ENCODE measurements around the gene DOCK7.
"Not testable (repeated sequence)": the region's sequence is repeated elsewhere in the genome, so short reads cannot be mapped to it uniquely, and the experiment has no call there.

Gene DOCK7, protein sequence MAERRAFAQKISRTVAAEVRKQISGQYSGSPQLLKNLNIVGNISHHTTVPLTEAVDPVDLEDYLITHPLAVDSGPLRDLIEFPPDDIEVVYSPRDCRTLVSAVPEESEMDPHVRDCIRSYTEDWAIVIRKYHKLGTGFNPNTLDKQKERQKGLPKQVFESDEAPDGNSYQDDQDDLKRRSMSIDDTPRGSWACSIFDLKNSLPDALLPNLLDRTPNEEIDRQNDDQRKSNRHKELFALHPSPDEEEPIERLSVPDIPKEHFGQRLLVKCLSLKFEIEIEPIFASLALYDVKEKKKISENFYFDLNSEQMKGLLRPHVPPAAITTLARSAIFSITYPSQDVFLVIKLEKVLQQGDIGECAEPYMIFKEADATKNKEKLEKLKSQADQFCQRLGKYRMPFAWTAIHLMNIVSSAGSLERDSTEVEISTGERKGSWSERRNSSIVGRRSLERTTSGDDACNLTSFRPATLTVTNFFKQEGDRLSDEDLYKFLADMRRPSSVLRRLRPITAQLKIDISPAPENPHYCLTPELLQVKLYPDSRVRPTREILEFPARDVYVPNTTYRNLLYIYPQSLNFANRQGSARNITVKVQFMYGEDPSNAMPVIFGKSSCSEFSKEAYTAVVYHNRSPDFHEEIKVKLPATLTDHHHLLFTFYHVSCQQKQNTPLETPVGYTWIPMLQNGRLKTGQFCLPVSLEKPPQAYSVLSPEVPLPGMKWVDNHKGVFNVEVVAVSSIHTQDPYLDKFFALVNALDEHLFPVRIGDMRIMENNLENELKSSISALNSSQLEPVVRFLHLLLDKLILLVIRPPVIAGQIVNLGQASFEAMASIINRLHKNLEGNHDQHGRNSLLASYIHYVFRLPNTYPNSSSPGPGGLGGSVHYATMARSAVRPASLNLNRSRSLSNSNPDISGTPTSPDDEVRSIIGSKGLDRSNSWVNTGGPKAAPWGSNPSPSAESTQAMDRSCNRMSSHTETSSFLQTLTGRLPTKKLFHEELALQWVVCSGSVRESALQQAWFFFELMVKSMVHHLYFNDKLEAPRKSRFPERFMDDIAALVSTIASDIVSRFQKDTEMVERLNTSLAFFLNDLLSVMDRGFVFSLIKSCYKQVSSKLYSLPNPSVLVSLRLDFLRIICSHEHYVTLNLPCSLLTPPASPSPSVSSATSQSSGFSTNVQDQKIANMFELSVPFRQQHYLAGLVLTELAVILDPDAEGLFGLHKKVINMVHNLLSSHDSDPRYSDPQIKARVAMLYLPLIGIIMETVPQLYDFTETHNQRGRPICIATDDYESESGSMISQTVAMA (N-terminal part only)

DNA sequence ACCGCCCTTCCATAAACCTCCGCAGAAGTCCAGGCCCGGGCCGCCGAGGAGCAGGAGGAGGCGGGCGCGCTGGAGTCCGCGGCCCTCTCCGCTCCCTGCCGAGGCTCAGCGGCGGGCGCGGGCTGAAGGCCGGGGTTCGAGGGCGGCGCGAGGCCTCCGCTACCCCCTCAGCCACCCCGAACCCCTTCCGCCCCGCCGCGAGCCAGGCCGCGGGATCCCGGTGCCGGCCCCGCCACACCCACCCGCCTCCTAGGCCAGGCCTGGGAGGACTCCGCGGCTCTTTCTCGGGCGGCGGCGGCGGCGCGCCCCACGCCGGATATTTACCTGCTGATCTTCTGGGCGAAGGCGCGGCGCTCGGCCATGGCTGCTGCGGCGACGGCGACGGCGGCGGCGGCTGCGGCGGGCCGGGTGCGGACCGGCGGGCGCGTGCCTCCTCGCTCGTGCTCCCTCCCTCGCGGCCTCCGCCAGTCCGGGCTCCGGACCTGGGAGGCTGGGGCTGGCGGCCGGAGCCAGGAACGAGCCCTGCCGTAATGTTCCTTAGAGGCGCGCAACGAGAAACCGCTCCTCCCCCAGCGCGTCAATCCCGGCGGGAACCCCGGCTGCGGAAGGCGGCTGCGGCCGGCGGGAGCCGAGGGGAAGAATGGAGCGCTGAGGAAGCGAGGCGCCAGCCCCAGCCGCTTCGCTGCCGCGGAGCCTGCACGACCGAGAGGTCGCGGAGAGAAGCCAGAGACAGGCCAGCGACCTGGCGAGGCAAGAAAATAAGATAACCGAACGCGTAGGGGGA is at the start of gene DOCK7:
Gene DOCK7, minus strand, starts transcription at position 484 of the 784 bp plus-strand sequence. Its CDS starts 122 bp downstream, at position 362.
- peak; percentile 48 for DNase-seq (ENCODE audit: low spot score)
- Mint-ChIP-seq H3K4me3 (peak within 1 kb of the TSS; percentile 91), H3K4me1 (ENCODE audit: low read depth) (peaks cover 15% of the 10 kb centered on the region), H3K27ac (peak within 1 kb of the TSS; percentile 70), H3K9me3 (no peaks in the 10 kb centered on the region), H3K36me3 (ENCODE audit: low read depth) (no peaks in the 10 kb centered on the region), H3K27me3 (ENCODE audit: low read depth) (no peaks in the 10 kb centered on the region)

DNA sequence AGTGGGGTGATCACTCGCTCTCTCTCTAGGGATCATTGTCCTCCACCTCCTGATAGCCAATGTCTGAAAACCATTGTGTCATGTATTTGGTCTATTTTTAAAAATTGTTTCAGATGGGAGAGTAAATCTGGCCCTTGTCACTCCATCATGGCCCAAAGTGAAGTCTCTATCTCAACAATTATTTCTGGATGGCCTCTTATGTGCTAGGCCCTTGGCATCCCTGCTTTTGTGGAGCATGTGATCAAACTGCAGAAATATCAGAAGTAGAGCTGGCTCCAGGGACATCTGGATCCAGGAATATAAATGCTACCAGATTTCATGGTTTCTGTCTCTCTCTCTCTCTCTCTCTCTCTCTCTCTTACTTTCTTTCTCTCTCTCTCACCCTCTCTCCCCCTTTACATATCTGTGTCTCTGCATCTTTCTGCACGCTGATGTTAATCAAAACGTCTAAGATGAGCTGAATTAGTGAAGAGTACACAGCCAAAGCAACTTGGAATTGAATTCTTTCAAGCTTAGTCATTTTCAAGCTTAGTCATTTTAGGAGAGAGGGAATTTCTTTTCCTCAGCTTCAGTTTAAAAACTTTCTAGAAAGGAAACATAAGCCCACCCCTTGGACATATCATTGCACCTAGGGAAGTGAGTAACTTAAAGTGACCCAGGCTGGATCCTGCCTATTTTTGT is 47.4 kb upstream of the DOCK7 start:
- Mint-ChIP-seq H3K9me3 (no peaks in the 10 kb centered on the region), H3K27me3 (ENCODE audit: low read depth) (peaks cover 10% of the 10 kb centered on the region), H3K36me3 (ENCODE audit: low read depth) (no peaks in the 10 kb centered on the region), H3K4me1 (ENCODE audit: low read depth) (no peaks in the 10 kb centered on the region), H3K27ac (no peak overlapping the region), H3K4me3 (no peak overlapping the region)
- no peak for DNase-seq (ENCODE audit: low spot score)

DNA sequence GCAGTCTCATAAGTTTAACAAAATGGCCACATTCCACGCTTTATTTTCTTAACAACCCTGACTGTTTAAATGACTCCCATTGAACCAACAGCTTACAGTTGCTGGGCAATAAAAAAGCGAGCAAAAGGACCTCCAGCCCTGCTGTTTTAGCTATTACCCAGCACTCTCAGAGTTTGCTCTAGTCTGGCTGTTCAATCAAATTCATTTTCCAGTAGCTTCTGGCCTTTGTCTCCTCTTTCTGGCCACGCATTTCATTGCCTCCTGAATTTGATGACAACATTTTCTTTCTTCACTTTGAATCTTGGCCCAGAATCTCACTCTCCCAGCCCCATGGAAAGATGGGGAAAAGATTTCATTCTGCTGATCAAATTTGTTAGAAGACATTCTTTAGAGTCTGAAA is 44.1 kb upstream of the DOCK7 start:
- no peaks in the 10 kb centered on the region for H3K27me3 Mint-ChIP-seq (ENCODE audit: low read depth)
- no peaks in the 10 kb centered on the region for H3K9me3 Mint-ChIP-seq
- no peak for DNase-seq (ENCODE audit: low spot score)
- no peak overlapping the region for H3K4me3 Mint-ChIP-seq
- H3K4me1 Mint-ChIP-seq (ENCODE audit: low read depth) = no peaks in the 10 kb centered on the region
- no peak overlapping the region for H3K27ac Mint-ChIP-seq
- no peaks in the 10 kb centered on the region for H3K36me3 Mint-ChIP-seq (ENCODE audit: low read depth)

DNA sequence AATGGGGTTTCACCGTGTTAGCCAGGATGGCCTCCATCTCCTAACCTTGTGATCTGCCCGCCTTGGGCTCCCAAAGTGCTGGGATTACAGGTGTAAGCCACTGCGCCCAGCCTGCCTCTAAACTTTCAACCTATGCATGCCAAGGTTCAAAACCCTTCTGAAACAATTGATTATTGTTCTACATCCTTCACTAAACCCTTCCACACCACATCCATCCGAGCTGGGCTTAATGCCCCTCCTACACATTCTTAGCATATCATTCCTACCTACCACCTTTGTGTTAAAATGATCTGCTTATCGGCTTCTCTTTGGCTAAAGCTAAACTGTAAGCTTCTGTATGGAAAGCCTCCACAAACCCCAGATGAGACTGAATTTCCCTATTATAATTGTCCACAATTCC is 40.8 kb upstream of the DOCK7 start:
- peaks cover 6% of the 10 kb centered on the region for H3K4me1 Mint-ChIP-seq (ENCODE audit: low read depth)
- H3K27me3 Mint-ChIP-seq (ENCODE audit: low read depth) = peaks cover 5% of the 10 kb centered on the region
- H3K27ac Mint-ChIP-seq = no peak overlapping the region
- H3K4me3 Mint-ChIP-seq = no peak overlapping the region
- H3K9me3 Mint-ChIP-seq = no peaks in the 10 kb centered on the region
- H3K36me3 Mint-ChIP-seq (ENCODE audit: low read depth) = no peaks in the 10 kb centered on the region
- no peak for DNase-seq (ENCODE audit: low spot score)

DNA sequence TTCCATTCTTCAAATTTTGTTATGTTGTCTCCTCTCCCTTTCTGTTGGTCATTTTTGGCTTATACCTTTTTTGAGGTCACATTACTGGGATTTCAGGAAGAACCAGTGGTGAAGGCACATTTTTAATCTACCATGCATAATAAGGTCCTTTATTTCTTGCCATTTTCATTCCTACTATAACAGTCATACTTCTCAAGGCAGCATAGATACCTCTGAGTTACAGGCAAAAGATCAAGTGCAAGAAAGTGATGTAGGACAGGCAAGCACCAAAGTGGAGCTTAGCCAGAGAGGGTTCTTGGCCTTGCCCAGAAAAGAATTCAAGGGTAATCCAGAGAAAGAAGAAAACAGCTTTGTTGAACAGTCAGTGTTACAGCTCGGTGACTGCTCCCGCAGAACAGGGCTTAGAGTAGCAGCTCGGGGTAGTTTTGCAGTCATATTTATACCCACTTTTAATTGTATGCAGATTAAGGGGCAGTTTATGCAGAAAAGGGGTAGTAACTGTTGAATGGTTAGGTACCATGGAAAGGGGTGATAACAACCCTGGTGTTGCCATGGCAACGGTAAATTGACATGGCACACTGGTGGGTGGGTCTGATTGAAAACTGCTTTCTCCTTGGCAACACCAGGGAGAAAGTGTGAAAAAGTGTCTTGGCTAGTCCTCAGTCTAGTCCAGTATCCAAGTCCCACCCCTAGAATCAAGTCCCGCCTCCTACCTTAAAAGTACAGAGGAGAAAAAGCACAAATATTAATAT is 39.6 kb upstream of the DOCK7 start:
- Mint-ChIP-seq H3K4me3 (no peak overlapping the region), H3K36me3 (ENCODE audit: low read depth) (no peaks in the 10 kb centered on the region), H3K27me3 (ENCODE audit: low read depth) (peaks cover 5% of the 10 kb centered on the region), H3K9me3 (no peaks in the 10 kb centered on the region), H3K27ac (no peak overlapping the region), H3K4me1 (ENCODE audit: low read depth) (peaks cover 6% of the 10 kb centered on the region)
- DNase-seq (ENCODE audit: low spot score) = no peak

DNA sequence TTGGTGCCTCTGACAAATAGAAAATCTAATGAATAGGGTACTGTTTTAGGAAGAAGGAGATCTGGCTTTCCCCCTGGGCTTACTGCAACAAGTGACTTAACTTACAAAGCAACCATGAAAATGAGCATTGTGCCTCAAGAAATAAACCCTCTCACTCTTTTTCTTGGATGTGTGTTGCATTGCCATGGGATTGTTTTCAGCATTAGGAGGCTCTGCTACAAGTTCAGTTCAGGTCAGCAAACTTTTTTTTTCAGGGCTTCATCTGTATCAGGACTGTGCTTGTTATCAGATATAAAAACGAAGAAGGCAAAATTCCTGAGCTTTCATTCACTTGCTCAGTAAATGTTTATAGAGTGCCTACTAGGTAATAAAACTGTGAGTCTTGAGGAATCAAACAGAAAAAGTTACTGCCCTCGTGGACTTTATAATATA is 37.8 kb upstream of the DOCK7 start:
- peaks cover 6% of the 10 kb centered on the region for H3K4me1 Mint-ChIP-seq (ENCODE audit: low read depth)
- H3K36me3 Mint-ChIP-seq (ENCODE audit: low read depth) = no peaks in the 10 kb centered on the region
- H3K9me3 Mint-ChIP-seq = no peaks in the 10 kb centered on the region
- H3K4me3 Mint-ChIP-seq = no peak overlapping the region
- peaks cover 5% of the 10 kb centered on the region for H3K27me3 Mint-ChIP-seq (ENCODE audit: low read depth)
- H3K27ac Mint-ChIP-seq = no peak overlapping the region
- no peak for DNase-seq (ENCODE audit: low spot score)

DNA sequence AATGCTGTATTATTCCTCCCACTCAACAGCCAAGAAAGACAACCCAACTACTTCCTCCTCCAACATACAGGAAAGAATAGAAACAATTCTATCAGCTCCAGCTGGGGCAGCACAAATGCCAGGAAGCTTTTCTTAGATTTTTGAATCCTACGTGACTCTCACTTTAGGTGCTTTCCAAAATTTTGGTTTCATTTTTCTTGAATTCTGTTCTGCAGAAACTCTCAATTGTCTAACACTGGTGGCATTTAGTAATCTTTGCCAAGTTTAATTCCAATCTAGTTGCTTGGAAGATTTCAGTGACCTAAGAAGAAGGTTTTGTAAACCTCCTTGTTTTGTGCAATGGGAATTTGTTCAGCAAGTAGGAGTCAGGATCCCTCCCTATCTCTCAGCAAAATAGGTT is 37.1 kb upstream of the DOCK7 start:
- Mint-ChIP-seq H3K27ac (no peak overlapping the region), H3K27me3 (ENCODE audit: low read depth) (peaks cover 5% of the 10 kb centered on the region), H3K4me1 (ENCODE audit: low read depth) (peaks cover 6% of the 10 kb centered on the region), H3K9me3 (no peaks in the 10 kb centered on the region), H3K36me3 (ENCODE audit: low read depth) (no peaks in the 10 kb centered on the region), H3K4me3 (no peak overlapping the region)
- no peak for DNase-seq (ENCODE audit: low spot score)

DNA sequence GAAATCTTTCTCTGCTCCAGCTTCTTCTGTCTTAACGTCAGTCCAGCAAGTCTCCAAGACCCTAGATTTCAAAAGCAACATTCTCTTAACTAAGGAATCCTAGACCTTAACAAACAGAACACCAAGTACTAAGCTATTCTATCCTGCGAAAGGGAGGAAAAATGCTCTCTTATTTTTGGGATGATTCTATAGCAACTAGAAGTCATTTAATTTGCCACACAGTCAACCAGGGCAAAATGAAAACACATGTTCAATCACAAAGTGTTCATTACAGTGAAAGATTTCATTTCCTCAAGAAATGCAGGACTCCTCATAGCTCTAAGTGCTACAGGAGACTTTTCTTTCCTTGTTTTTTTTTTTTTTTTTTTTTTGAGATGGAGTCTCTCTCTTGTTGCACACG is 36.2 kb upstream of the DOCK7 start:
- no peaks in the 10 kb centered on the region for H3K9me3 Mint-ChIP-seq

DNA sequence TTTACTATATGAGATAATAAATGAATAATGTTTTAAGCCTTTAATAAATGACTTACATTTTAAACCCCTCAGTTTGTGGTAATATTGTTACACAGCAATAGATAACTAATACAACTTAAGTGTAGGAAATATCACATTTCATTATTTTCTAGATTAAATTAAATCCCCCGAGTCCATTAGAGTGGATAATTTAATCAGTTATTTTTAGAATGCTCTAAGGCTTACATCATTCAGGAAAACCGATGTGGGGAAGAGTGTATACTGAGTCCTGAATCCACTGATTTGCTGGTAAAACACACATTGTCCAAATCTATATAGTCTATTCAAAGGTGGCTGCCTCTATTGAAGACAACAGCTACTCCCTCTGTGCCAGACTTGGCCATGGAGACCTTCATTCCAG is 35.7 kb upstream of the DOCK7 start:
- Mint-ChIP-seq H3K36me3 (ENCODE audit: low read depth) (no peaks in the 10 kb centered on the region), H3K27me3 (ENCODE audit: low read depth) (peaks cover 5% of the 10 kb centered on the region), H3K4me3 (no peak overlapping the region), H3K9me3 (no peaks in the 10 kb centered on the region), H3K4me1 (ENCODE audit: low read depth) (peaks cover 6% of the 10 kb centered on the region), H3K27ac (no peak overlapping the region)
- DNase-seq (ENCODE audit: low spot score) = no peak

More for the DNA sequence above, 36.2 kb upstream of the DOCK7 start:
- H3K27me3 Mint-ChIP-seq (ENCODE audit: low read depth) = peaks cover 5% of the 10 kb centered on the region
- no peak overlapping the region for H3K4me3 Mint-ChIP-seq
- H3K27ac Mint-ChIP-seq = no peak overlapping the region
- H3K36me3 Mint-ChIP-seq (ENCODE audit: low read depth) = no peaks in the 10 kb centered on the region
- peaks cover 6% of the 10 kb centered on the region for H3K4me1 Mint-ChIP-seq (ENCODE audit: low read depth)
- no peak for DNase-seq (ENCODE audit: low spot score)

DNA sequence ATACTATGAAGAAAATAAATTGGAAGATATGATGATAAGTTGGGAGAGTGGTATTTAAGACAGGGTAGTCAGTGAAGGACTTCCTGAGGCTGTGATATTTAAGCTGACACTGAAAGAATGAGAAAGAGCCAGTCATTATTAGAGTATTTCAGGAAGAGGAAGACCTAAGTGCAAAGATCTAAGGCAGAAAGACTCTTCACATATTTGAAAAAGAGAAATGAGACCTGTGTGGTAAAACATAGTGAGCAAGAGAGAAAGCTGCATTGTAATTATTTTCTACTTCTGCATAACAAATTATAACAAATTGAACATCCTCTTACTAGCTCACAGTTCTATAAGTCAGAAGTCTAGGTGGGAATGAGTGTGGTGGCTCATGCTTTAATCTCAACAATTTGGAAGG is 34.6 kb upstream of the DOCK7 start:
- H3K36me3 Mint-ChIP-seq (ENCODE audit: low read depth) = no peaks in the 10 kb centered on the region
- peaks cover 6% of the 10 kb centered on the region for H3K4me1 Mint-ChIP-seq (ENCODE audit: low read depth)
- no peak overlapping the region for H3K4me3 Mint-ChIP-seq
- H3K27ac Mint-ChIP-seq = no peak overlapping the region
- peaks cover 5% of the 10 kb centered on the region for H3K27me3 Mint-ChIP-seq (ENCODE audit: low read depth)
- H3K9me3 Mint-ChIP-seq = no peaks in the 10 kb centered on the region
- no peak for DNase-seq (ENCODE audit: low spot score)

DNA sequence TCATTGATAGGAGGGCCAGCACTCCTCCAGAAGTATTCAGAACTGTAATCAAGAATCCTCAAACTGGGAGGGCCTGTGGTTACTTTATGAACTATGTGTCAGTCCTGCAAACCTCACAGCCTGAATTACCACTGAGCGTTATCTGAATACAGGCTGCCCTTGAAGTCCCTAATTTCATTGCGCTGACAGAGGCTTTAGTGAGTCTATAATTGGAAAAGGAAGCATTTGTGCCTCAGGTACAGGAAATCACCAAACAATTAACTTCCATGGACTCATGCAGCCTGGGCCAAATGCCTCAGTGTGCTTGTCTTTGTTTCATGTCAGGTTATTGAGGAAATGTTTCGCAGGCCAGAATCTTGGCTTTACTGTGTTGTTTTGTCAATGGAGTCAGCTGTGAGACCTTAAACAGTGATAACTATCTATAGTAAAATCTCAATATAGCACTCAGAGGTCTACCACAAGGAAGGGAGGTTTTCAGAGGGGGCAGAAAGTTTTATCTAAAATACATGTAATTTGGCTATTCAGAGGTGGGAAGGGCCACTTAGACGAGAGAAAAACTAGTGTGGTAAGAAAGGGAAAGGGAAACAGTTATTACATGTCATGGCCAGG is 32.9 kb upstream of the DOCK7 start:
- Mint-ChIP-seq H3K4me3 (no peak overlapping the region), H3K9me3 (no peaks in the 10 kb centered on the region)

DNA sequence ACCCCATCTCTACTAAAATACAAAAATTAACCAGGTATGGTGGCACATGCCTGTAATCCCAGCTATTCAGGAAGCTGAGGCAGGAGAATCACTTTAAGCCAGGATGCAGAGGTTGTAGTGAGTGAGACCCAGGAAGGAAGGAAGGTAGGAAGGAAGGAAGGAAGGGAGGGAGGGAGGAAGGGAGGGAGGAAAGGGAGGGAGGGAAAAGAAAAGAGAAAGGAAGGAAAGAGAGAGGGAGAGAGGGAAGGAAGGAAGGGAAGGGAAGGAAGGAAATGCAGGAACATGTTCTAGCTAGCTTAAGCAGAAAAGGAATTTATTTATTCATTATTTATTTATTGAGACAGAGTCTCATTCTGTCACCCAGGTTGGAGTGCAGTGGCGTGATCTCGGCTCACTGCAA is 30.2 kb upstream of the DOCK7 start:
- not testable (repeated sequence) for H3K27me3 Mint-ChIP-seq (ENCODE audit: low read depth); H3K4me1 Mint-ChIP-seq (ENCODE audit: low read depth); H3K27ac Mint-ChIP-seq; H3K9me3 Mint-ChIP-seq; DNase-seq (ENCODE audit: low spot score); H3K4me3 Mint-ChIP-seq; H3K36me3 Mint-ChIP-seq (ENCODE audit: low read depth)

More for the DNA sequence above, 32.9 kb upstream of the DOCK7 start:
- DNase-seq (ENCODE audit: low spot score) = no peak
- peaks cover 6% of the 10 kb centered on the region for H3K4me1 Mint-ChIP-seq (ENCODE audit: low read depth)
- H3K36me3 Mint-ChIP-seq (ENCODE audit: low read depth) = no peaks in the 10 kb centered on the region
- no peak overlapping the region for H3K27ac Mint-ChIP-seq
- H3K27me3 Mint-ChIP-seq (ENCODE audit: low read depth) = peaks cover 3% of the 10 kb centered on the region

Measured in T-helper 2 cell treated with Interferon-gamma antibody and Interleukin-4, amounts not matched to agents 5 μg/mL and 100 μg/mL, for 36 hours (primary cell).